KBM-7 (cell line): ENCODE measurements around the gene RHOT2.
"Not testable (repeated sequence)": the region's sequence is repeated elsewhere in the genome, so short reads cannot be mapped to it uniquely, and the experiment has no call there.

Experiments used
- DNase-seq: peaks from one replicate; pipeline ENCODE4 v3.0.0-alpha.2; 2015
- in situ Hi-C: fragments of 300-500 bp; cut with MboI; formaldehyde crosslinking; loops from 2 replicates; pipeline ENCODE4 v1.14.3; 2020; ENCODE audit warnings: low sequenced_read_pairs, low pct_unique_long_range_greater_than_20kb, mixed read lengths

Gene RHOT2

GRCh38 chr16:691242-691641 lies 23.3 kb downstream of the RHOT2 start:
- in situ Hi-C loops: not testable (repeated sequence)

GRCh38 chr16:692356-693108 lies 24.6 kb downstream of the RHOT2 start:
- in situ Hi-C loops: no loop called here
- DNase-seq: no peak

More at GRCh38 chr16:691242-691641, 23.3 kb downstream of the RHOT2 start:
- not testable (repeated sequence) for DNase-seq

GRCh38 chr16:693364-693763 lies 25.4 kb downstream of the RHOT2 start:
- in situ Hi-C loops: no loop called here
- no peak for DNase-seq

GRCh38 chr16:693766-694165 lies 25.8 kb downstream of the RHOT2 start:
- DNase-seq: no peak
- in situ Hi-C loops: no loop called here

GRCh38 chr16:694187-694862 lies 26.4 kb downstream of the RHOT2 start:
- DNase-seq: no peak
- in situ Hi-C loops: no loop called here

- in situ Hi-C loops: no loop called here
- no peak for DNase-seq
Measured at GRCh38 chr16:694863-695354, 27.0 kb downstream of the RHOT2 start.

GRCh38 chr16:695355-696089 lies 27.6 kb downstream of the RHOT2 start:
- in situ Hi-C loops: no loop called here
- no peak for DNase-seq

- DNase-seq: no peak
- in situ Hi-C loops: no loop called here
Measured at GRCh38 chr16:698911-699671, 31.2 kb downstream of the RHOT2 start.

- DNase-seq: no peak
- in situ Hi-C loops: no loop called here
Measured at GRCh38 chr16:700684-701584, 33.0 kb downstream of the RHOT2 start.

- in situ Hi-C loops: no loop called here
- DNase-seq: no peak
Measured at GRCh38 chr16:702341-702740, 34.4 kb downstream of the RHOT2 start.

- DNase-seq: no peak
- in situ Hi-C loops: no loop called here
Measured at GRCh38 chr16:703406-703805, 35.5 kb downstream of the RHOT2 start.

- DNase-seq: no peak
- in situ Hi-C loops: no loop called here
Measured at GRCh38 chr16:704047-704446, 36.1 kb downstream of the RHOT2 start.

GRCh38 chr16:704552-705380 lies 36.8 kb downstream of the RHOT2 start:
- no peak for DNase-seq
- in situ Hi-C loops: no loop called here

- DNase-seq: no peak
- in situ Hi-C loops: no loop called here
Measured at GRCh38 chr16:705431-706188, 37.7 kb downstream of the RHOT2 start, which contains the start of gene FBXL16. Gene FBXL16, minus strand, starts transcription at chr16:705801. Its CDS starts 8,396 bp downstream, at chr16:697405.

GRCh38 chr16:706189-707061 lies 38.5 kb downstream of the RHOT2 start:
- DNase-seq: no peak
- in situ Hi-C loops: no loop called here

GRCh38 chr16:707062-707538 lies 39.2 kb downstream of the RHOT2 start:
- in situ Hi-C loops: no loop called here
- DNase-seq: no peak
